WTC11 (cell line): ENCODE results near the gene EPYC.

ENCODE experiments used
- ATF1 ChIP-seq: sonication (generic); formaldehyde crosslinking; IDR thresholded peaks from 2 replicates; pipeline ENCODE4 v1.8.1; 2023; ENCODE audit warnings: mild to moderate bottlenecking, moderate library complexity, missing genetic modification reagents
- ESRRA ChIP-seq: sonication (generic); formaldehyde crosslinking; IDR thresholded peaks from 2 replicates; pipeline ENCODE4 v1.8.1; 2022; ENCODE audit warnings: mild to moderate bottlenecking, missing genetic modification reagents, borderline replicate concordance
- GRHL2 ChIP-seq: fragments of 250-450 bp; sonication (Bioruptor Pico); IDR thresholded peaks from 2 replicates; pipeline ENCODE4 v1.8.0; 2022; ENCODE audit warnings: mild to moderate bottlenecking, moderate library complexity; ENCODE audit not compliant: insufficient replicate concordance, severe bottlenecking
- JUN ChIP-seq: sonication (generic); formaldehyde crosslinking; IDR thresholded peaks from 2 replicates; pipeline ENCODE4 v1.8.0; 2023; ENCODE audit warnings: mild to moderate bottlenecking, missing genetic modification reagents
- NR2C2 ChIP-seq: sonication (generic); formaldehyde crosslinking; IDR thresholded peaks from 2 replicates; pipeline ENCODE4 v1.8.0; 2022; ENCODE audit warnings: mild to moderate bottlenecking, missing genetic modification reagents
- RELA ChIP-seq: sonication (generic); formaldehyde crosslinking; IDR thresholded peaks from 2 replicates; pipeline ENCODE4 v1.8.1; 2022; ENCODE audit warnings: missing genetic modification reagents, mild to moderate bottlenecking, borderline replicate concordance
- ZNF219 ChIP-seq: sonication (generic); formaldehyde crosslinking; IDR thresholded peaks from 2 replicates; pipeline ENCODE4 v1.8.0; 2023; ENCODE audit warnings: missing genetic modification reagents, mild to moderate bottlenecking, borderline replicate concordance
- ZNF232 ChIP-seq: sonication (generic); formaldehyde crosslinking; IDR thresholded peaks from 2 replicates; pipeline ENCODE4 v1.8.0; 2022; ENCODE audit warnings: mild to moderate bottlenecking, missing genetic modification reagents
- TF ChIP-seq, protein P1 (sequence below): fragments of 200-600 bp; IDR thresholded peaks from 2 replicates; pipeline ENCODE4 v1.8.0; 2022; ENCODE audit warnings: antibody characterized with exemption
- TF ChIP-seq, protein P2 (sequence below): sonication (generic); formaldehyde crosslinking; IDR thresholded peaks from 2 replicates; pipeline ENCODE4 v1.8.1; 2023; ENCODE audit warnings: mild to moderate bottlenecking, missing genetic modification reagents, moderate library complexity
- TF ChIP-seq, protein P3 (sequence below): sonication (generic); formaldehyde crosslinking; IDR thresholded peaks from 2 replicates; pipeline ENCODE4 v1.8.1; 2023; ENCODE audit warnings: mild to moderate bottlenecking, missing genetic modification reagents, moderate library complexity
- TF ChIP-seq, protein P4 (sequence below): sonication (generic); formaldehyde crosslinking; IDR thresholded peaks from 2 replicates; pipeline ENCODE4 v1.8.1; 2023; ENCODE audit warnings: mild to moderate bottlenecking, missing genetic modification reagents

DNA sequence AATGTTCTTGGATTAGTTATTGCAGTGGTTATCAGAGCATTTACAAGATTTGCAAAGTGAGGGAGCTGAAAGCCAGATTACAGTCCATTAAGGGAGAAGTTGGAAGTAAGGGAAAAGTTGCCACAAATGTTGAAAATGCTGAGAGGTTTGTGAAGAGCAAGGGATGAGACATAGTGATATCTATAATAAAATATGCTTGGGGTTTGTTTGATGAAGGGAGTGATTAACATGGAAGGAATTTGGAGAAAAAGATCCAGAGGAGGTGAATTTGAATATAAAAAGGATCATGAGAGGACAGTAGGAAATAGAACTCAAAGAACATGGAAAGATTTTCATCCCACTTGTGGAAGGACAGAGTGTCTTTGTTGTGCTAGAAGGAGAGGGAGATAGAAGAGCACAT is 30.5 kb downstream of the EPYC start:
- TF ChIP-seq, protein P1, sequence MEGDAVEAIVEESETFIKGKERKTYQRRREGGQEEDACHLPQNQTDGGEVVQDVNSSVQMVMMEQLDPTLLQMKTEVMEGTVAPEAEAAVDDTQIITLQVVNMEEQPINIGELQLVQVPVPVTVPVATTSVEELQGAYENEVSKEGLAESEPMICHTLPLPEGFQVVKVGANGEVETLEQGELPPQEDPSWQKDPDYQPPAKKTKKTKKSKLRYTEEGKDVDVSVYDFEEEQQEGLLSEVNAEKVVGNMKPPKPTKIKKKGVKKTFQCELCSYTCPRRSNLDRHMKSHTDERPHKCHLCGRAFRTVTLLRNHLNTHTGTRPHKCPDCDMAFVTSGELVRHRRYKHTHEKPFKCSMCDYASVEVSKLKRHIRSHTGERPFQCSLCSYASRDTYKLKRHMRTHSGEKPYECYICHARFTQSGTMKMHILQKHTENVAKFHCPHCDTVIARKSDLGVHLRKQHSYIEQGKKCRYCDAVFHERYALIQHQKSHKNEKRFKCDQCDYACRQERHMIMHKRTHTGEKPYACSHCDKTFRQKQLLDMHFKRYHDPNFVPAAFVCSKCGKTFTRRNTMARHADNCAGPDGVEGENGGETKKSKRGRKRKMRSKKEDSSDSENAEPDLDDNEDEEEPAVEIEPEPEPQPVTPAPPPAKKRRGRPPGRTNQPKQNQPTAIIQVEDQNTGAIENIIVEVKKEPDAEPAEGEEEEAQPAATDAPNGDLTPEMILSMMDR: no peak
- TF ChIP-seq, protein P2, sequence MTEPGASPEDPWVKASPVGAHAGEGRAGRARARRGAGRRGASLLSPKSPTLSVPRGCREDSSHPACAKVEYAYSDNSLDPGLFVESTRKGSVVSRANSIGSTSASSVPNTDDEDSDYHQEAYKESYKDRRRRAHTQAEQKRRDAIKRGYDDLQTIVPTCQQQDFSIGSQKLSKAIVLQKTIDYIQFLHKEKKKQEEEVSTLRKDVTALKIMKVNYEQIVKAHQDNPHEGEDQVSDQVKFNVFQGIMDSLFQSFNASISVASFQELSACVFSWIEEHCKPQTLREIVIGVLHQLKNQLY: no peak
- TF ChIP-seq ZNF232 (CRISPR knock-in tag) (no peak), ATF1 (CRISPR knock-in tag) (no peak), GRHL2 (CRISPR knock-in tag) (no peak), RELA (CRISPR knock-in tag) (no peak), ZNF219 (CRISPR knock-in tag) (no peak), NR2C2 (CRISPR knock-in tag) (no peak), JUN (CRISPR knock-in tag) (no peak), ESRRA (CRISPR knock-in tag) (no peak)
- TF ChIP-seq, protein P3, sequence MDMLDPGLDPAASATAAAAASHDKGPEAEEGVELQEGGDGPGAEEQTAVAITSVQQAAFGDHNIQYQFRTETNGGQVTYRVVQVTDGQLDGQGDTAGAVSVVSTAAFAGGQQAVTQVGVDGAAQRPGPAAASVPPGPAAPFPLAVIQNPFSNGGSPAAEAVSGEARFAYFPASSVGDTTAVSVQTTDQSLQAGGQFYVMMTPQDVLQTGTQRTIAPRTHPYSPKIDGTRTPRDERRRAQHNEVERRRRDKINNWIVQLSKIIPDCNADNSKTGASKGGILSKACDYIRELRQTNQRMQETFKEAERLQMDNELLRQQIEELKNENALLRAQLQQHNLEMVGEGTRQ (CRISPR knock-in tag): no peak
- TF ChIP-seq, protein P4, sequence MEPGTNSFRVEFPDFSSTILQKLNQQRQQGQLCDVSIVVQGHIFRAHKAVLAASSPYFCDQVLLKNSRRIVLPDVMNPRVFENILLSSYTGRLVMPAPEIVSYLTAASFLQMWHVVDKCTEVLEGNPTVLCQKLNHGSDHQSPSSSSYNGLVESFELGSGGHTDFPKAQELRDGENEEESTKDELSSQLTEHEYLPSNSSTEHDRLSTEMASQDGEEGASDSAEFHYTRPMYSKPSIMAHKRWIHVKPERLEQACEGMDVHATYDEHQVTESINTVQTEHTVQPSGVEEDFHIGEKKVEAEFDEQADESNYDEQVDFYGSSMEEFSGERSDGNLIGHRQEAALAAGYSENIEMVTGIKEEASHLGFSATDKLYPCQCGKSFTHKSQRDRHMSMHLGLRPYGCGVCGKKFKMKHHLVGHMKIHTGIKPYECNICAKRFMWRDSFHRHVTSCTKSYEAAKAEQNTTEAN (CRISPR knock-in tag): no peak
